ENCODE measurements around the gene TPP1.
A peak's percentile ranks its signal among the peaks of the same experiment; 100 is the strongest.

TPP1 gene

DNA sequence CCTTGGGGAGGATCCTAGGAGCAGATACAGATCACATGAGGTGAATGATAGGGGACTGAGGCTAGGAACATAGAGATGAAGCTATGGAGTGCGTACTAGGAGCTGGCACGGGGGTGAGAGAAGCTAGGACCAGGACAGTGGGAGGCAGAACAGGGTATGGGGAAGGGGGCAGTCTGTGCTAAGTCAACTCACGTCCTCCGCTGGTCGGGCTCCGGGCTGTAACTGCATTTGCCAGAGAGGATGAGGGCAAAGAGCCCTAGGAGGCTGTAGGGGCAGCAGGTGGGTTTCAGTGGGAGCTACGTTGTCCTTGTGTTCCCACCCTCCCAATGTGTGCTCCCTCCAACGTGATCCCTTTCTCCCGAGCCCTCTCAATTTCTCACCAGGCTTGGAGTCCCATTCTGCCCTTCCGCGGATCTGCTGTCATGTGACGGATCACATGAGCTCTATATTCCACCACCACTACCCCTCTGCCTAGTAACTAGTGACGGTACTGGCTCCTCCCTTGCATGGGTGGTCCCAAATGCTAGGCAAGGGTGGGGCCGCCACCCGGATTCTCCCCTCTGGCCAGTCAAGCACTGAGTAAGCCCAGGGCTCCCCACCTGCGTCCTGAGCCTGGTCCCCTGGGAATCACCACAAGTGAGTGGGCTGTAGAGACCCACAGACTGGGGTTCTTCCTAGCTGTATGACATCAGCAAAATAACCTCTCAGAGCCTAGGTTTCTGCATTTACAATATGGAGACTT is at the start of gene TPP1:
TSS of gene TPP1 (minus strand) at position 419 of the 742 bp plus-strand sequence. CDS start at position 397, 22 bp downstream.
- peak; percentile 97 for DNase-seq (ENCODE audit: low spot score)

DNA sequence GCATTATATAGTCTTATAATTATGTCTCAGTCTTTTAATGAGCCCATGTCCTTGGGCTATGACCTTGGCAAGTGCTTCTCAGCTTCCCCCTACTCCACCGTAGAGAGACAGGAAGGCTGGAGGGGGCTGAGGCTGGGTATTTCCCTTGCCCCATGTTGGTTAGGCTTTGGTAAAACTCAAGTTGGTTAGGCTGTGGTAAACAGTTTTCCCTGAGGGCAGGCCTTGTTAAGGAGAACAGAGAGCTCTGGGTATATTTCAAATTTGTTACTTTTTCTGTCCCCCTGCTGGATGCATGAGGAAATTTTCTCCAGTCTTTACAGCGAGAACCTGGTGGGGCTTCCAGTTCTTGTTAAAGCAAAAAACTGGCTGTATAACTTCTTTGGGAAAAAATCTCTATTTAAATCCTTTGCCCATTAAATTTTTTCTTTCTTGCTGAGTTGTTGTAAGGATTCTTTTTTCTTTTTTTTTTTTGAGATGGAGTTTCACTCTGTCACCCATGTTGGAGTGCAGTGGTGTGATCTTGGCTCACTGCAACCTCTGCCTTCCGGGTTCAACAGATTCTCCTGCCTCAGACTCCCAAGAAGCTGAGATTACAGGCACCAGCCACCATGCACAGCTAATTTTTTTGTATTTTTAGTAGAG is 48.6 kb upstream of the TPP1 start:
- DNase-seq (ENCODE audit: low spot score): no peak

DNA sequence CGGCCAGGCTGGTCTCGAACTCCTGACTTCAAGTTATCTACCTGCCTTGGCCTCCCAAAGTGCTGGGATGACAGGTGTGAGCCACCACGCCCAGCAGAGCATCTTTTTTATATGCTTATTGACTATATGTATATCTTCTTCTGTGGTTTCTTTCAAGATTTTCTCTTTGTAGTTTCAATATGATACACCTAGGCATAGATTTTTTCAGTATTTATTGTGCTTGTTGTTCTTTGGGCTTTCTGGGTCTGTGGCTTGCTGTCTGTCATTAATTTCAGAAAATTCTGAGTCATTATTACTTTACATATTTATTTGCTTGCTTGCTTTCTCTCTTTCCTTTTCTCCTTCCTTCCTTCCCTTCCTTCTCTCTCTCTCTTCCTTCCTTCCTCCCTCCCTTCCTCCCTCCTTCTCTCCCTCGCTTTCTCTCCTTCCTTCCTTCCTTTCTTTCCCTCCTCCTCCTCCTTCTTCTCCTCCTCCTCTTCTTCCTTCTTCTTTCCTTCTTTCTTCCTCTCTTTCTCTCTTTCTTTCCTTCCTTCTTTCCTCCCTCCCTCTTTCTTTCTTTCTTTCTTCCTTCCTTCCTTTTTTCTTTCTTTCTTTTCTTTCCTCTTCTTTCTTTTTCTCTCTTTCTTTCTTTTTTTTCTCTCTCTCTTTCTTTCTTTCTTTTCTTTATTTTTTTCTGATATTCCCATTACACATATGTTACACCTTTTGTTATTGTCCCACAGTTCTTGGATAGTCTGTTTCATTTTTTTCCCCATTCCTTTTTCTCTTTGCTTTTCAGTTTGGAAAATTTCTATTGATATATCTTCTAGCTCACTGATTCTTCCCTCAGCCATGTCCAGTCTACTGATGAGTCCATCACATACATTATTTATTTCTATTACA is 47.3 kb upstream of the TPP1 start:
- DNase-seq (ENCODE audit: low spot score): no peak

DNA sequence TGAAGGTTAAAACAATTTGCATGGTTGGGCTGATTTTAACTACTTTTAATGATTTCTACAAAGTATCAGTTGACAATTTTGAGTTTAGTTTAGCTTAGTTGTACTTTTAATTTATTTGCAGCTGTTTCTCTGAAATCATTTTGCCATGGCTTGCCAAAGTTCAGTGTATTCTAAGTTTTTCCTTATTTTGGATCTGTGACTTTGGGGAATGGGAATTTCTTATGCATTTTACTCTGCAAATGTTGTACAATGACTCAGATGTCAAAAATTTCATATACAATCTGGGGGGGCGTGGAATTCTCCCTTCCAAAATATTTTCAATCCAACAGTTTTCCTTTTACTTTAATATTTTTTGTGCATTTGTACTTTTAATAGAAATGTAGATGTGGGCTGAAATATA is 45.3 kb upstream of the TPP1 start:
- no peak for DNase-seq (ENCODE audit: low spot score)

DNA sequence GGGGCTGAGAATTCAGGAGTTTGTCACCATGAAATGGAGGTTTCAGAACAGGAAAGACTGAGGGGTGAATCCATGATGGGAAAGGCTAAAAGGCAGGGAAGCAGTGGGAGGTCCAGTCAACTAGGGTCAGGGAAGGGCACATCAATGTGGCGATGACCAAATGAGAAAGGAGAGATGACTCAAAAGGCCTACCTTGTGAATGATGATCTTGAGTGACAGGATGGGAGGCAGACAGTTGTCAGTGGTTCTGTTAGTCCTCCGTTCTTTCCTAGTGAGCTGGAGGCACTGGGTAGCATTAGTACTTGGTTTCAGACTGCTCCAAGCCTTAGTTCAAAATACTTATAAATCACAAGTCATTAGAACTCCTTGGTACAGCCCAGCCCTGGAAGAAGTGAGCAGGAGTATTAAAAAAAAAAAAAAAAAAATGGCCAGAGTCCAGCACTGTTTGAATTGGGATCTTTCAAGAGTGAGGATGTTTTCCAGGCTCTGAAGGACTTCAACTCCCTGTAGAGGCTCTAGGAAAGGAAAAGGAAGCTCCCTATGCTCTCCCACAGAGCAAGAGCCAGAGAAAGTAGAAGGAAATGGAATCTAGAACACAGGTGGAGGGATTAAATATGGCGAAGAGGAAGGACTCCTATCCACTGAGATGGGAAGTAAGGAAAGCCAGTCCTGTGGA is 44.7 kb upstream of the TPP1 start:
- no peak for DNase-seq (ENCODE audit: low spot score)

DNA sequence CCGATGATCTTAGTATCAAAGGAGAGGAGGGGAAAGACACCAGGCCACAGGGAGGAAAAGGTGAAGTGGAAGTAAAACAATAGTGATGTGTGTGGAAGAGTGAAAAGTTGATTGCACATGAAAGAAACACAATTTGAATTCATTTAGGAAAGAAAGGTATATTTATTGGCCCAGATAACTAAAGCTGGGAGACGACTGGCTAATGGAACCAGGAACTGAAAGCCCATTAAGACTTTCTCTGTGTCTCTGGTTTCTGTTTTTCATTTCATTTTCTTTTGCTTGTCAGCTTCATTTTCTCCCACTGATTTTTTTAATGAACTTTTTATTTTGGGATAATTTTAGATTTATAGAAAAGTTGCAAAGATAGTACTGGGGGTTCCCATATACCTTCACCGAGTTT is 41.5 kb upstream of the TPP1 start:
- DNase-seq (ENCODE audit: low spot score): no peak

DNA sequence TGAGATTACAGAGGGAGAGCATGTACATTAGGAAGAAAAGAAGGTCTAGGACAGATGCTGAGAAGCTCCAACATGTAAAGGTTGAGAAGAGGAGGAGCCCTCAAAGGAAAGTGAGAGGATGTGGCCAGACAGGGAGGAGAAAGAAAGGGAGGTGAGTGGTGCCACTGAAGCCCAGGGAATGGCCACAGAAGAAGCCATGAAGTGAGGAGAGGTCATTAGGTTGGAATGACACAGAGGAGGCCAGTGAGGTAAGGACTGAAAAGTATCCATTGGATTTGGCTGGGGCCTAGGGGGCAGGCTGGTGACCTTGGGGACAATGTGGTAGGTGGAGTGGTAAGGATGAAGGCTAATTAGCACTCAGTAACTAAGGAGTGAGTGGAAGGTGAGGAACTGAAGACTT is 39.4 kb upstream of the TPP1 start:
- no peak for DNase-seq (ENCODE audit: low spot score)

DNA sequence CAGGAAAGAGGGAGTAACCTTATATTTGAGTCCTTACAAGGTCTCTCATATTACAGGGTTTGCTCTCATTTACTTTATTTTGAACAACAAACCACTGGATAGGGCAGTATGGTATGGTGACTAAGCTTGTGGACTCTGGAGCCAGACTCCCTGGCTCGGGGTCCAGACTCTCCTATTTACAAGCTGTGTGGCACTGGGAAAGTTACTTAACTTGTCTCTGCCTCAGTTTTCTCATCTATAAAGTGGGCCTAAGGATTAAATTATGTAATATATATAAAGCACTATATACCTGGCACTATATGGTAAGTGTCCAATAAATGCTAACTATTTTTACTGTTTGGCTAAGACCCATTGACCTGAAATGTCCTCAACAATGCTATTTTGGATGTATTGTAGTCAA is 38.1 kb upstream of the TPP1 start:
- DNase-seq (ENCODE audit: low spot score): no peak

DNA sequence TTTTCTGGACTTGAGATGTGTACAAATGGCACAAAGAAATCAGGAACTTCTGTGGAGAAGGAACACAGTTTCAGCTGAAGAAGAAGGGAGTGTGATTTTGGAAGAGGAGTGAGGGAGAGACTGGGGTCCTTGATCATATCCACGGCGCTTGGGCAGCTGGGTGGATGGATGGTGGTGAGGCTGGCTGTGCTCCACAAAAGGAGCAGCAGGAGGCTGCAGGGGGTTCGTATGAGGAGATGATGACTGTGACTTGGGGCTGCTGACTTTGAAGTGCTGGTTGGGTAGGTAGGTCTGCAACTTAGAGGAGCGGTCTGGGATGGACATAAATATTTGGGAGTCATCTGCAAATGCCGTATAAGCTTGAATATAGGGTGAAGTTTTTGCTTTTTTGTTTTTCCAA is 37.7 kb upstream of the TPP1 start:
- DNase-seq (ENCODE audit: low spot score): no peak

DNA sequence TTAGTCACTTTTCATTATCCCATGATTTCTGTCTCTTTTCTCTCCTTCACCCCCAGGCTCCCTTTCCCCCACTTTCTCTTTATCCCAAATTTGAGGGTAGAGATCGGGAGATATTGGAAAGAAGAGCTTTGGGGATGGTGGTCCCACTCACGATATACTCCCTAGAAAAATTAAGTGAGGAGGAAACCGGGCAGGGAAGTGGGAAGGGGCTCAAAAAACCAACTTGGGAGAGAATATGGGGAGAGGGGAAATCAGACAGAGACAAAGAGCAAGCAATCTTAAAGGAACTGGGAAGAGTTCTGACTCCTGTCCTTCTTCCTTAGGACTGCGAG is 37.3 kb upstream of the TPP1 start:
- DNase-seq (ENCODE audit: low spot score): no peak

DNA sequence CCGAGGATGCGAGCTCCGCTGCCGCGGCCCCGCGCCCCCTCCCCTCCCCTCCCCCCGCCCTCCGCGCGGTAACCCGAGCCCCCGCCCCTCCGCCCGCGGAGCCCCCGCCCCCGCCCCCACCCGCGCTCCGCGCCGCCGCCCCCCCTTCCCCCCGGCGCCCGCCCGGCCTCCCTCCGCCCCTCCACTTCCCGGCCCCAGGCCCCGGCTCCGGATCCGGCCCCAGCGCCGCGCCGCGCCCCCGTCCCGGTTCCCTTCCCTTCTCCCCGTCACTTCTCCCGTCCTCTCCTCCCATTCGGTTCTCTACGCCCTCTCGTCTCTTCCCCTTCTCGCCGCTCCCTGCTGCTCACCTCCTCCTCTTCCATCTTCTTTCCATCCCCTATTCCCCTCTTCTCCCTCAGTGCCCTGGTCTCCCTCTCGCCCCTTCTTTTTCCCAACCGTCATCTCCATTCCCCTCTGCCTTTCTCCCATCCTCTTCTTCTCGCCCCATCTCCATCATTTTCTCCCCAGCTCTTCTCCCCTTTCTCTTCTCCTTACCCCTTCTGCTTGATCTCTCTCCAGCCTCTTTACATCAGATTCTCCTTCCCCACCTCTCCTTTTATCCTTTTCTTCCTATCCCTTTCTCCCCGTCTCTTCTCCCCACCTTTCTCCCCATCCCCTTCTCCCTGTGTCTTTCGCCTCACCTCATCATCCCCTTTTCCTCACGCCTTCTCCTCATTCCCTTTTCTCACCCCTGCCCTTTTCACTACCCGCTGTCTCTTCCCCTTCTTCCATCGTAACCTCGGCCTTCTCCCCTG is 36.8 kb upstream of the TPP1 start, which contains the start of gene DCHS1:
TSS of gene DCHS1 (minus strand) at position 20 of the 794 bp plus-strand sequence. CDS start 14,196 bp downstream, outside the sequence.
- DNase-seq (ENCODE audit: low spot score): peak; percentile 37

DNA sequence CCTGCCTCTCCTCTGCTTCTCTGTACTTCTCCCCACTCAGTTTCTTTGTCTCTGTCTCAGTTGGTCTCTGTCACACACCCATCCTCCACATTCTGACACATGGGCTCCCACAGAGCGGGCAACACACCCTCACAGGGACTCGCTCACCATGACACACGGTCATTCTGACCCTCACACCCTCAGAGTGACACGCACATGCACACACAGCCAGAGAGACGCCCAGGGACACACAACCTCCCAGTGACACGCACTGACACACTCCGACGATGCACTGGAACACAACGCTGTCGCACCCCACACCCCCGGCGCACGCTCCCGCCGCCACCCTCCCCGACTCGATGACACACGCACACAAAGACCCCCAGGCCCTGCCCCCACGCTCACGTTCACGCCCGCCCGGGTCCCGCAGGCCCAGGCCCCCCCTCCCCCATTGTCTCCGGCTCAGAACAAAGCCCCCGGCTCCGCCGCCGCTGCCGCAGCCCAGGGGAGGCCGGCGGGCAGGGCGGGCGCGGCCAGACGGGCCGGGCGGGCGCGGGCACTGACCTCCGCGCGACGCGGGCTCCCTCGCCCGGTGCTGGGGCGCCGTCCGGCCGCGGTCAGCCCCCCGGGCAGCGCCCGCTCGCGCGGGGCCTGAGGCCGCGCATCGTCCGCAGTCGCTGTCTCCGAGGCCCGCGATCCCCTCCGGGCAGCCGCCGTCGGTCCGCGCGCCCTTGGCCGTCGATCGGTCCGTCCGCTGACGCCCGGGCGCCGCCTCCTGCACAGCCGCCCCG is 36.0 kb upstream of the TPP1 start:
- no peak for DNase-seq (ENCODE audit: low spot score)

DNA sequence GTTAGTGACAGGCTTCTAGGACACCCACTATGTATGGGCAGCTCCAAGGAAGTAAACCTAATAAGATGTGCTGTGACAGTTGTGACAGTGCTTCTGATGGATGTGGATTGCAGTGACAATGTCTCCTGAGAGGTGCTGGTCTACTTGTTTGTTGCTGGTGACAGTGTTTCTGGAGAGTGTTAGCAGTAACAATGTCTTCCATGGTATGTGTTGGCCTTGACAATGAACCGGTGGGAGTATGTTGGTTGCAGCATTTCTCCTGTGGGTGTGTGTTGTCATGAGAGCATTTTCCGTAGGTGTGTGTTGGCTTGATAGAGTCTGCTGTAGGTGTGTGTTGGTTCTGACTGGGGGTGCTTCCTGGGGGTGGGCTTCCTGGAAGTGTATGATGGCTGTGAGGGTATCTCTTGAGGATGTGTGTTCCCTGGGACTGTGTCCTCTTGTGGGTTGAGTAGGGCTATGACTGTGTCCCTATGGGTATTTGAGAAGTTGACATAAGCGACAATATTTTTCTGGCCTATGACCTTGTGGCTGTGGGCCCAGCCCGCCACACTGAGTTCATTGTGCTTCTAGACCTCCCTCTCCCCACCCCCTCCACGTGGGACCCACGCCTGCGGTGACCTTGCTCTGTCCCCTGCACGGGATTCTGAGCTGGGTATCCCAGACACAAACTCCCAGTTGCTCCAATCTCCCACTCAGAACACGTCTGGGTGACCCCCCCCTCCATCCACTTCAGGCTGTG is 35.2 kb upstream of the TPP1 start:
- no peak for DNase-seq (ENCODE audit: low spot score)

DNA sequence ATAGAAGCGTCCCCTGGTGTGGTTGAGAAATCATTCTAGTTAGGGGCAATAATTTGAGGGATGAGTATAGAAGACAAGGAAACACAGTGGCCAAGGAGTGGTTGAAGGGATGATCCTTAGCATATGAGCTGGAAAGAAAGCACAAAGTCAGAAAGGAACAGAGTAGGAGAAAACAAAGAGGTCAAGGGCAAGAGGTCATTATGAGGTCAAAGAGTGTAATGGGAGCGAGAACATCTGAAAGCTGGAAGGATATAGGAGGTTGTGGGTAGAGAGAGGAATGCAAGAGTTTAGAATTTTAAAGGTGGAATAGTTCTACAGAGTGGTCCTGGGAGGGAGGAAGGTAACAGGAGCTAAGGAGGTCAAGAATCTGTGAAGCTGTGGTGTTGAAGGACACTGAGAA is 34.4 kb upstream of the TPP1 start:
- DNase-seq (ENCODE audit: low spot score): no peak

DNA sequence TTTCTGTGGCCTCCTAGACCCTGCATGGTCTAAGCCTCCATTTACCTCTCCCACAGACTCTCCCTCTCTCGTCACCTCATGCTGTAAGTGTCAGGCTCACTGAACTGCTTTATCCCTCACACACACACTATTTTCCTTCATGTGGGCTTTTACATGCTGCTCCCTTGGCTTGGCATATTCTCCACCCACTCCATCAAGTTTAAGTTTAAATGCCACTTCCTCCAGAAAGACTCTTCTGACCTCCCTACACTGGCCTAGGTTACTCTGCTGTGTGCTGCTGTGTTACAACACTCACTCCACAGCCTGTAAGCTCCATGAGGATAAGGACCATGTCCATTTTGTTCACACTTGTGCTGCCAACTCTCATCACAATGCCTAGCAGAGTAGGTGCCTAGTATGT is 33.9 kb upstream of the TPP1 start:
- DNase-seq (ENCODE audit: low spot score): no peak

DNA sequence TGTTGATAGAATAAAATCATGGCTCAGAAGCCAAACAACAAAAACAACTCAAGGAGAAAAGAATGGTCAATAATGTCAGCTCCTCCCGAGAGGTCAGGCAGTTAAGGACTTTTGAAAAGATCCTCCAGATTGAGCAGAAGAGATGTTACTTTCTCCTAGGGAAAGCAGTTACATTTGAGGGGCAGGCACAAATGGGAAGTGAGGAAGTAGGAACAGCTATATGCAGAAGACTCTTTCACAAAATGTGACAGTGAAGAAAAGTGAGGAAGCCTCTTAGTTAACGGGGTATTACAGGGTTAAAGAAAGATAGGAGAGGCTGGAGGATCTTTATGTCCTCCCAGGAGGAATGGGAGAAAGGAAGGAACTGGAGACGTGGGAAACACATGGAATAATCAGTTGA is 33.0 kb upstream of the TPP1 start:
- DNase-seq (ENCODE audit: low spot score): no peak

DNA sequence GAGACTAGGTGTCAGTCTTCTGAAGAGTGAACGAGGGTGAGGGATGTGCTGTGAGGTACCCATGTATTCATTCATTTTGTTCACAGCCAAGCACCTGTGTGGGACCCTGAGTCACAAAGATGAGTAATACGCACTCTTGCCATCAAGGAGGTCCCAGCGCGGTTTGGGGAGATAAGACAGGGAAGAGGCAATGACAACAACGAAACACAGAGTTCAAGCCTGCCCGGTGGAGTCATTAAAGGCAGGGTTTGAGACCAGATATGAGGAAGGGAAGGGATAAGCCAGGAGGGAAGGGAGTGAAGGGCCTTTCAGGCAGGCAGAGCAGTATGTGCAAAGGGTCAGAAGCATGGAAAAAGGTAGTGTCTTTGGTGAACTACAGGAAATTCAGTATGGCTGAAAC is 31.8 kb upstream of the TPP1 start:
- DNase-seq (ENCODE audit: low spot score): no peak

DNA sequence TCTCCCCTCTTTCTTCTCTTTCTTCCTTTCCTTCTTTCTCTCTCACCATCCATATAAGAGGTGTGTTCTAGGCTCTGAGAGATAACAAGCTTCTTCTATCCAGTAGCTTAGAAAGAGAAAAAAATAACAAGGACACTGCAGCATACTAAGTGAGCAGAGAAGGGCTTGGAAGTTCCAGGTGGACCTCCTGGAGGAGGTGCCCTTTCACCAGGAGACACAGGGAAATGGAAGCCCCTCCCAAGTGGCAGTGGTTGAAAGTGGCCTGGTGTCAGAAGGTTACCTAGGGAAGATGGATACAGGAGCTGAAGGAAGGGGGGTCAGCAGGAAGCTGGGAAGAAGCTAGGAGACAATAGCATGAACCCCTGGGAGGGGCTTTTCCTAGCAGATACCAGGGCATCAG is 30.9 kb upstream of the TPP1 start:
- no peak for DNase-seq (ENCODE audit: low spot score)

DNA sequence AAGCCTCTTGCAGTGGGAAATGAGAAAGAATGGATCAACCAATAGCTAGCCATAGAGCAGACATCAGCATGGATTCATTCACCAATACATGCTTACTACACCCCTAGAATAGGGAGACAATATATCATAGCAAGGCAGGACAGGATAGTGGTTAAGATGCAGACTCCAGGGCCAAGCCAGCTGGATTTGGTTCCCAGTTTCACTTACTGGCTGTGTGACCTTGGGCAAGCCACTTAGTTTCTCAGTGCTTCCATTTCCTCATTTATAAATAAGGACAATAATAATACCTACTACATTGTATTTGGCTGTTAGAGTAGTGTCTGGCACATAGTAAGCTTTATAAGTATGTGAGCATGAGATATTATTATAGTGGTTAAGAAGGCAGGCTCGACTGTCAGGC is 29.3 kb upstream of the TPP1 start:
- DNase-seq (ENCODE audit: low spot score): no peak

DNA sequence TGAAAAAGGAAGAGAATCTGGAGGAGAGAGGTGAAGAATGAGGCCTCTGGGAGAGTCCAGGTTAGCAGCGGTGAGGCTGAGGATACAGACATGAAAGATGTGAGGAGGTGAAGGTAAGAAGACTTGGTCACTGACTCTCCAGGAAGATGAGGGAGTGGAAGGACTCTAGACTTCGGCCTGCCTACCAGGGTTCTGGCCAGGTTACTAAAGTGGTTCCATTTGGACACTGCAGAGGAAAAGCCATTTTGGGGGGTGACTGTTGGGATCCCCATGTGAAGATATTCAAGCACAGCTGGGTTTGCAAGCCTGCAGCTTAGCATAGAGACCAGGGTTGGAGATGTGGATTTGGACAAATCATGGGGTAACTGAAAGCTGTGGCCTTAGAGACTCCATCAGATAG is 28.6 kb upstream of the TPP1 start:
- no peak for DNase-seq (ENCODE audit: low spot score)
